GM18870 (cell line): ENCODE measurements around the gene DYNC1I2.
"Not testable (repeated sequence)": the region's sequence is repeated elsewhere in the genome, so short reads cannot be mapped to it uniquely, and the experiment has no call there.

Experiments
- ATAC-seq: cut with Tn5 transposase; IDR thresholded peaks from one replicate; pipeline ENCODE4 v1.9.1; 2021; ENCODE audit warnings: moderate library complexity; ENCODE audit not compliant: unreplicated experiment

Gene DYNC1I2

DNA sequence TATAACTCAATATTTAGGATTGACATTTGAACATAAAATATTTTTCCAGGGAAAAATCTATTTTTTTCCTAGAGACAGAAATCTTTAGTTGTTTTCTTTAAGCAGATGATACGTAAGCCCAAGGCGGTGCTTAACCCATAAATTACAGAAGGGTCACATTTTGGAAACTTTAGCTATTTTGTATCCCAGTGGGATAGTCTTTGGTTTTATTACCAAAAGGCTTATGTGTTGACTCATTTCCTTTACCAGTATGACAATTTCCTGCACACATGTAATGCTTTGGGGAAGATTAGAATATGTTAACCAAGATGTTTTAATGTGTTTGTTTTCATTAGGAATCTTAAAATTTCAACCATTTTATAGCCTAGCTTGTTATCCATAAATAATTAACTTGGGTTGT lies 24.8 kb downstream of the DYNC1I2 start:
- ATAC-seq: no peak

DNA sequence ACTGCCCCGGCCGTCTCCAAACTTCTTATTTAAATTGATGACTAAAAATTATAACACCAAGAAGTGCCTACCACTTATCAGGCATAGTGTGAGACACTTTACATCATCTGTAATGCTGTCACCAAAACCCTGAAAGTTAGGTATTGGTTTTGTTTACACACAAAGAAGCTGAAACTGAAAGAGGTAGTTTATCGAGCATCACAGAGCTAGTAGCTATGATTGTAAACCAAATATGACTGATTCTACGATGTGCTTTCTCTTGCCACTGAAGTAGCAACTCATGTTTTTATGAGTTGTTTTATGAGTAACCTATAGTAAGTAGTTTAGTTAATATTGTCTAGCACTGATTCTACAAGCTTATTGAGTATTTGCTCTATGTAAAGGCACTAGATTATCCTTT lies 31.5 kb downstream of the DYNC1I2 start:
- peak; percentile 89 for ATAC-seq

DNA sequence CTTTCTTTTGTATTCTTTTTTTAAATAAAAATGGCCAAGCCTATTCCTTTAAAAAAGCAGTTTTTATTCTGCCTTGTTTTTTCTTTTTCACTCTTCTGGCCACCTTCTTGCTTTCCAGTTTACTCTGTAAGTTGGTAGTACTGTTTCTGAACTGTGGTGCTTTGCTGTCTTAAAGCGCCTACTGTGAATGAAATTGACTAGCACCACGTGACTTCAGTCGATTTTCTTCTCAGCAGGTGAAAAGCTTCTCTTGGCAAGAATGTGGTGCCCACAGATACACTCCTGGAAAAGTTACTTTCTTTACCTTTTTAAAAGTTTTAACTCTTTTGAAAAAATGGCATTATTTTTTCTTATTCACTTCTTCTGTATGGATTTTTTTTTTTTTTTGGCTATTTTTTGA lies 32.4 kb downstream of the DYNC1I2 start:
- ATAC-seq: no peak

DNA sequence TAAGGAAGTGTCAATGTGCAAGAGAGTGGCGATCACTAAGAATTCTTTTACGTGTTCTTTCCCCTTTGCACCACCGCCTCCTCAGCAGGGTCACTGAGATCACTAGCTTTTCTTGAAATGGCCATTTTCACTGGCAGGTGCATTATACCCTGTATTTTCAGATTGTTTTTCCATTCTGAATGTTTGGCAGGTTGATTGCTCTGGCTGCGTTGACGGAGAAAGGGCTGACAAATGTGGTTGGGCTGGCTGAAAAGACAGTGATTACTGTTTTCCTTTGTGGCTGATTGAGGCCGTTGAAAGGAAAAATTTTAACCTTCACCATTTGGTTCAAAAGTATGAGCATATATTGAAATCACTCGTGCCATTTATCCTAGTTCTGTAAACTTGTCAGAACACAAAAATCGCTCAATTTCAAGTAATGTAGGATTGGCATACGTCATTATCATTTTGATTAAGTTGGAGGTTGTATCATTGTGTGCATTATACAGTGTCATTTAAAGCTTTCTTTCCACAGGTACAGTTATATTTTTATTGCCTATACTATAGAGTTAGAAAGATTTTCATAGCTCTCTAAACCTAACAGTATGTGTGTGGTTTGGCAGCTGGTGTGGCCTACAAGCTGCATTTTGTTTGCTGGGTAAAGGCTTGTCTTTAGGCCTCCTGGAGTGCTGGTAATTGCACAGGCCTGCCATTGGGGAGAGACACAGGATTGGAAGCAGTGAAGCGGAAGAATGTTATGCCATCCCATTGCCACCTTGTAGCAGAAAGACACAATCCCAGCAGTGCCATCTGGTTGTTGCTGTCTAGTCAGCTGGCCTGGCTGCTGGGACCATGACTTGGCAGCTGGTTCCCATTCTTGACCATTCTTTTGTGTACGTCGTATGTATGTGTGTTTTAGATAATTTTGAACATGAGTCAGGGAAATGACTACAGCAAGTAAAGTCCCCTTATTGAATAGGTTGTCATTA lies 36.7 kb downstream of the DYNC1I2 start:
- ATAC-seq: no peak

DNA sequence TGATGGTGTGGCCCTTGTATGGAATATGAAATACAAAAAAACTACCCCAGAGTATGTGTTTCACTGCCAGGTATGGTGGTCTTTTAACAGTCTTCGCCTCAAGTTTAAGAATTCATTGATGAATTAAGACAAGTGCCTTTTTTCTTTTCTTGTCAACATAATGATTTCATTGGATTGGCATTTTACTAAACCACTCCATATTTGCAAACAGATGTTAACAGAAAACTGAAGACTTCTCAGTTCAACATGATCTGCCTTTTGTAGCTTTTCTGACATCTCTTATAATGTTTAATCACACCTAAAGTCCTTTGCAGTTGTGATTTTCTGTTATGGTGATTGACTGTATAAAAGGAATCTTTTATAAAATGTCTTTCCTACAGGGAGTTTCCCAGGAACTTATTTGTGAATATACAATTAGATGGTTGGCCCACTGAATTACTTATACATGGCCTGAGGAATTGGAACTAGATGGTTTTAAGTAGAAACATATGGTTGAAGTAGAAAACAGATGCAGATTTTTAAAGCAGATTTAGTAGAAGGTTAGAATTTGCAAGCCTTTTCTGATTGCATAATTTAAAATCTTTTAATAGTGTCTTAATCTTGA lies 39.7 kb downstream of the DYNC1I2 start:
- no peak for ATAC-seq

DNA sequence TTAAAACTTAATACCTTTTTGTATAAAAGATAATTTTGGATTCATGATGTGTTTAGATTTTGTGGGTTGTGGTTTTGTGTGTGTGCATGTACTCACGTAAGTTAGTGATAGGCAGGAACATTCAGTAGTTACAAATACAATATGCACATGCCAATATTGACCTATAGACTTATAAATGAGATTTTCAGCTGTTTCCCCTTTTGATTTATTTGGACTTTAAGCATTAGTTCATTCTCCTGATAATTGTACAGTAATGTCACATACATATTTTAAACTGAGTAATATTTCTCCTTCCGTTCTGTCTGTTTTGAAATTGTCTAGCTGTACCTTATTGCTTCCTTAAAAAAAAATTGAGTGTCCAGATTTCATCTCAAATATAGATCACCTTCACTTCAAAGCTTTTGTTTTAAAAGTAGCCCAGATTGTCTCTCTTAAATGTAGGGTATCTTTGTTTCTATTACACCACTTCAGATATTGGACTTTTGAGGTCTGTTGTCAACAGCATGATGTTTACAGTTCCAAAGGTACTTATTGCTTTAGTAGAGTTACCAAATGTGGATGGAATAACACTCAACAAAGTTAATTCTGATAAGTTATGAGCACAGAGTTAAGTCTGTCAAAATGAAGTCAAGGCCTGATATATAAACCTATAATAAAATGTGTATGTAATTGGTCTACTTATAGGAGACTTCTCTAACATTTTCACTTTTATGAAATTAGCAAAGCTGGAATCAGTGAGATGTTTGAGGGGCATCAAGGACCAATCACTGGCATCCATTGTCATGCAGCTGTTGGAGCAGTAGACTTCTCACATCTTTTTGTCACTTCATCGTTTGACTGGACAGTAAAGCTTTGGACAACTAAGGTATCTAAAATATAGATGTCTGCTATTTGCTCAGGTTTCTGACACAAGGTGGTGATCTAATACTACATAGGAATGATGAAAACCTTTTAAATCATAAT lies 42.0 kb downstream of the DYNC1I2 start:
- no peak for ATAC-seq

DNA sequence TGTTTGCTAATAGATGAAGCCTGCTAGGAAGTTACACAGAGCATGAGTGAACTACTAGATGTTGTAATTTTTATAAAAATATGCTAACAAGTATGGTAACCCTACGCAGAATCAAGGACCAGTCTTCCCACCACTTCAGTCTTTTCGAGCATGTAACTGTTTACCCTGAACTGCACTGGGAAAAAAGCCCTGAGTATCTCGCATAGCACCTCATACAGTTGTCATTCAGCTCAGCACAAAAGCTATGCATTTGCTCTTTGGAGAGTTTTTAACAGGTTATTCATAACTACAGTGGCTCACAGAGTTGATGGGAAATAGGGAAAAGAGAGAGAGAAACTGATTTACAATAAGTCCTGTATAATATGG lies 42.7 kb downstream of the DYNC1I2 start:
- no peak for ATAC-seq

DNA sequence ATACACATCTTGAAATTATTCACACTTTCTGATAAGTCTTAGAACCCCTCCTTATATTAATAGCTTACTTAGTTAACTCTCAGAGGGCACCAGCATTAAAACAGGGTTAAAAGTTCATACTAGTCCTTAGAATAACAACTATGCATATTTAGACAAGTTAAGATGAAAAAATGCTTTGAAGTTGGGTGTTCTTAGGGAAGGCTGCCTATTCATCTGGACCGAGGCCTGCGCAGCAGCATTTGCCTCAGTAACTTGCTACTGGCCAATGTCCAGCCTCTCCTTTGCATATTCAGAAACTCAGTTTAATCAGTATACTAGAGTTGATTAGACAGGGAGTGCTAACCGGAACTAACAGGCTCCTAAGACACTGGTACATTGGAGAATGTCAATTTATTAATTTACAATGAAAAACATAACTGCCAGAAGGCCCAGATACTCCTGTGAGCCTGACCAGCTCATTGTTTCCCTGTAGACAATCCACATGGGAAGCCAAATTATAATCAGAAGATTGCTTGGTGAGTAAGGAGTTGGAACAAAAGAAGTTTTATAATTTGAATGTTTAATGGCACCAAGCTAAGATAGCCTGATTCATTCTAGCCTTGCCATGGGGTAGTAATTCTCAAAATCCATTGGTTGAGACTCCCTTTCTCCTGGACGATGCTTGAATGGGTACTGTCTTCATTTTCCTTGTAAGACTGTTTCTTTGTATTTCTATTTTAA lies 48.9 kb downstream of the DYNC1I2 start:
- no peak for ATAC-seq

DNA sequence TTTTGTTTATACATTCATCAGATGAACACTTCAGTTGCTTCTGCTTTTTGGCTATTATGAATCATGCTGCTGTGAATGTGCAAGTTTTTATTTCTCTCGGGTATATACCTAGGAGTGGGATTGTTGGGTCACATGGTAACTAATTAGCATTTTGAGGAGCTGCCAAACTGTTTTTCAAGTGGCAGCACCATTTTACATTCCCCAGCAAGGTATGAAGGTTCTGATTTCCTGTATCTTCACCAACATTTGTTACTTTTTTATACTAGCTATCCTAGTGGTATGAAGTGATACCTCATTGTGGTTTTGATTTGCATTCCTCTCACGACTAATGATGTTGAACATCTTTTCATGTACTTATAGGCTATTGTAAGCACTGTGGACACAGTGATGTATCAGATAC lies 53.9 kb downstream of the DYNC1I2 start:
- ATAC-seq: no peak

DNA sequence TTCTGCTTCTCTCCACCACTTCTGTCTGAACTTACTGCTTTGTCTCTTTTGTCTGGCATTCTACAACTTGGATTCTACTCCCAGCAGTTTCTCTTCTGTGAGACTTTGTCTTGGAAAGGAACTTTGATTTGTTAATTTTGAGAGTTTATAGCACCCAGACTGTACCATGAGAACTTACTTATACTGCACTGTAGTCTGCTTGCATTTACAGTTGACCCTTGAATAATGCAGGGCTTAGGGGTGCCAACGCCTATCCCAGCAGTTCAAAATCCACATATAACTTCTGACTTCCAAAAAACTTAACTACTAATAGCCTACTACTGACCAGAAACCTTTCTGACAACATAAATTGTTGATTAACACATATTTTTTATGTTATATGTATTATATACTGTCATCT lies 55.5 kb downstream of the DYNC1I2 start:
- ATAC-seq: no peak

DNA sequence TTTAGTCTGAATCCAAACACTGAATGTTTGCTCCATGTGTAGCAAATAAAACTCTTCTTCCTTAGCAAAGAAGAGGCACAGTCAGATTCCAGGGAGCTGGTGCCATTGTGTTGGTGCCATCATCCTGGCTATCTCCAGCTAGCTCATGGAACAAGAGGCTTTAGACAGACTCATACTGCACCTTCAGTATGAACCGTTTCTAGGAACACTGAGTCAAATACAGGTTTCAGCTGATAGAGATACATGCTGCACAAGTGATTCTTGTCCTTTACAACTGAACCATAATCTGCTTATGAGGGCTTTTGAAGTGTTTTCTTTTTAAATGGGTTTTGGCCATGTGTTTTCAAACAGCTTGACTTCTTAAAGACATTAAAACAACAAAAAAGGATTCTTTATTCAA lies 57.9 kb downstream of the DYNC1I2 start:
- no peak for ATAC-seq

DNA sequence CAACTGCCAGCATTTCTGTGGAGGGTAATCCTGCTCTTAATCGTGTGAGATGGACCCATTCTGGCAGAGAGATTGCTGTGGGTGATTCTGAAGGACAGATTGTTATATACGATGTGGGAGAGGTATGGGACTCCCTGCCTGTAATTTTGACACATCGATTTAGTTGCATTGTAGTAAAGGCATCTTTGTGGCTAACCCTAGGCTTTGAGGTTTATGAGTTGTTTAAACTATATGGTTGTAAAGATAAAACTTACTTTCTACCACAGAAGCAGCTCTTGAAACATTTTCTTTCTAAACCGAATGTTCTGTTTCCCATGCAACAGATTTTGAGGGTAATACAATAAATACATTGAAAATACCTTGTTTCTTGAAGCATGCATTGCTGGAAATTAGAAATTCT lies 58.5 kb downstream of the DYNC1I2 start:
- no peak for ATAC-seq

DNA sequence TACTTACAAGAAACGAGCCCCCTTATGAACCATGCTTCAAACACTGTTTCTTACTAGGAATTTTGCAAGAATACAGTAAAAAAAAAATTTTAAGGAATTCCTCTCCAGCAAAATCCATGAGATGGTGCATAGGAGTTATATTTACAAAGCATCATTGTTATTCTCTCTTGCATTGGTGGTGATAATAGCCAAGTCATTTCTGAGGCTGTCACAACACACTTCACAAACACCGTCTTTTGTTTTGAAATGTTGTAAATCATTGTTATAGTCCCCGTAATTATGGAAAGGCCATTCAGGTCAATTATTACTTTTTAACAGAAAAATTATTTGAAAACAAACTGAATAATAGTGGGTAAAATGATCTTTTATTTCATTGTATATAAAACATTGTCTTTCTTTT lies 60.1 kb downstream of the DYNC1I2 start:
- no peak for ATAC-seq

DNA sequence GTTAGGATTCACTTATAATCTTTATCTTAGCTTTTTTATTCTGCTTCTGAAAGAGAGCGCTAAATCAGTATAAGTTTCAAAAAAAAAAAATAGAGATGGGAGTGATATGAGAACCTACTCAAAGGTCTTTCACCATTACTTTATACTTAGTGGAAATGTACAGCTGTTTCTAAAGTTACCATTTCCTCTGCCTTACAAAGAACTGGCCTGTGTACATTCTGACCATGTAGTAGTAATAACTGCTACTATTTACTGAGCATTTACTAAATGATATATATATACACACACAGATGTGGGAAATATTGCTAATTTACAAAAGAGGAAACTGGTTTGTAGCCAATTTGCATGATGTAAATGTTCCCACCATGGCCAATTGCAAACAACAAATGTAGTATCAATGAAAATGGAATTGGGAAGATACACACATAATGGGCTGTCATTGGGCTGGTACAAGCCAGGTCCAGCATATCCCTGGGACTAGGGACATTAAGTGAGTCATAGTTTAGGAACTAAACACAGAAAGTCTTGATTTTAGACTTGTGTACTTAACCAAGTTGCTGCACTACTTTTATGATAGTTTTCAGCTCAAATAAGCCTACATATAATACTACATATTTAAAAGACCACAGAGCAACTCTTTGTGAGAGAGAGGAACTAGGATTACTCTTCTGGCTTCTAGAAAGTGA lies 67.1 kb downstream of the DYNC1I2 start:
- no peak for ATAC-seq

DNA sequence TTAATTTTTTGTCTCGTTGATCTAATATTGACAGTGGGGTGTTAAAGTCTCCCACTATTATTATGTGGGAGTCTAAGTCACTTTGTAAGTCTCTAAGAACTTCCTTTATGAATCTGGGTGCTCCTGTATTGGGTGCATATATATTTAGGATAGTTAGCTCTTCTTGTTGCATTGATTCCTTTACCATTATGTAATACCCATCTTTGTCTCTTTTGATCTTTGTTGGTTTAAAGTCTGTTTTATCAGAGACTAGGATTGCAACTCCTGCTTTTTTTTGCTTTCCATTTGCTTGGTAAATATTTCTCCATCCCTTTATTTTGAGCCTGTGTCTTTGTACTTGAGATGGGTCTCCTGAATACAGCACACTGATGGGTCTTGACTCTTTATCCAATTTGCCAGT lies 71.5 kb downstream of the DYNC1I2 start:
- ATAC-seq: not testable (repeated sequence)

DNA sequence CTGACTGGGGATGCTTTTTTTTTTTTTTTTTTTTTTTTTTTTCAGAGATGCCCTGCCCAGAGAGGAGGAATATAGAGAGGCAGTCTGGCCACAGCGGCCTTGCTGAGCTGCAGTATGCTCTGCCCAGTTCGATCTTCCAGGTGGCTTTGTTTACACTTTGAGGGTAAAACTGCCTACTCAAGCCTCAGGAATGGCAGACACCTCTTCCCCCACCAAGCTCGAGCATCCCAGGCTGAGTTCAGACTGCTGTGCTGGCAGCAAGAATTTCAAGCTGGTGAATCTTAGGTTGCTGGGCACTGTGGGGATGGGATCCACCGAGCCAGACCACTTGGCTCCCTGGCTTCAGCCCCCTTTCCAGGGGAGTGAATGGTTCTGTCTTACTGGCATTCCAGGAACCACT lies 73.9 kb downstream of the DYNC1I2 start:
- not testable (repeated sequence) for ATAC-seq

DNA sequence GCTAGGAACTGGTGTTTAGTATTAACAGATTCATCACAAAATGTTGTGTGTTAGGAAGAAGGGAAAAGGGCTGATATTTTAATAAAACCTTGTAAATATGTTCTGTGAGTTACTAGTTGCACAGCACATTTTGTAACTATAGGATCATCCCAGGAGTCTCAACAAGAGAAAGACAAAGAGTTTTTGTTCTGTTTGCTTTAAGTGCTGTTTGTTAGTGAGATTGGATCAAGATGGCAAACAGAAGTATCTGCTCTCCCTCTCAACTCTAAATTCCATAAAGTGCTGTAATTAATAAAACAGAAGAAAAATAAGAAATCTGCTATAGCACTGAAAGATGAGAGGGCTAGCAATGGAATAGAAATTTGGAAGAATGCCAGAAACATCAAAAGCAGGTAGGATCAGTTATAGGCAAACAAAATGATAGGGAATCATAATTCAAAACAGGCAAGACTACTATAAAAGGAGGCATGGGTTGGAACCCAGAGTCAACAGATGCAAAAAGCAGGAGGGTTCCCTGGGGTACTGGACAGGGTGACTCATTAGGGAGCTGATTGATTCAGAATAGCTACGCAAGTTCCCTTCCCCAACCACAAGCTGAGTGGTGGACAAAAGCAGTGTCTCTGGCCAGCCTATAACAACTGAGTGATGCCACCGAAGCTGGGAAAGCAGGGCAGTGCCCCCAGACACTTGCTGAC lies 75.8 kb downstream of the DYNC1I2 start:
- no peak for ATAC-seq

DNA sequence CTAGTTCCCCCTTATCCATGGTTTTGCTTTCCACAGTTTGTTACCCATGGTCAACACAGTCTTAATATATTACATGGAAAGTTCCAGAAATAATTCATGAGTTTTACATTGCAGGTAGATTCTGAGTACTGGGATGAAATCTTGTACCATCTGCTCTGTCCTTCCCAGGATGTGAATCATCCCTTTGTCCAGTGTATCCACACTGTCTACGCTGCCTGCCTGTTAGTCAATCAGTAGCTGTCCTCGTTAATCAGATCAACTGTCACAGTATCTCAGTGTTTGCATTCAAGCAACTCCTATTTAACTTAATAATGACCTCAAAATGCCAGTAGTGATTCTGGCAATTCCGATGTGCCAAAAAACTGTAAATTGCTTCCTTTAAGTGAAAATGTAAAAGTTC lies 76.3 kb downstream of the DYNC1I2 start:
- ATAC-seq: no peak

DNA sequence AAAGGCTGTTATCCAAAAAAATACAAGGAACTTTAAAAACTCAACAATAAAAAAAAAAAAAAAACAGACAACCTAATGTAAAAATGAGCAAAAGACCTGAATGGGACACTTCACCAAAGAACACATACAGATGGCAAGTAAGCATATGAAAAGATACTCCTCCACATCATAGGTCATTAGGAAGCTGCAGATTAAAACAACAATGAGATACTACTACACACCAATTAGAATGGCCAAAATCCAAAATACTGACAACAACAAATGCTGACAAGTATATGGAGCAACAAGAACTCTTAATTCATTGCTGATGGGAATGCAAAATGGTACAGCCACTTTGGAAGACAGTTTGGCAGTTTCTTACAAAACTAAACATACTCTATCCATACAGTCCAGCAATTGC lies 84.2 kb downstream of the DYNC1I2 start:
- no peak for ATAC-seq

DNA sequence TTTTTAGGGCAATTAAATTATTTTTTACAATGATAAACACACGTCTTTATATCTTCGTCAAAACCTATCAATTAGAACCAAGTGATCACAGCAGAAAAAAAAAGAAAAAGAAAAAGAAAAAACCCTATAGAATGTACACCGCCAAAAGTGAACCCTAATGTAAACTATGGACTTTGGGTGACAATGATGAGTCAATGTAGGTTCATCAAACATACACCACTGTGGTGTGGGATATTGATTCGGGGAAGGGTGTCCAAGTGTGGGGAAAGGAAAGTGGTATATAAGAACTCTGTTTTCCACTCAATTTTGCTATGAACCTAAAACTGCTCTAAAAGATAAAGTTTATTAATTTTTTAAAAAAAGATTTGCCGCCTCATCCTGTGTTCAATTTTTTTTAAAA lies 85.1 kb downstream of the DYNC1I2 start:
- no peak for ATAC-seq
